ENCODE data around the gene SNUPN.

DNA sequence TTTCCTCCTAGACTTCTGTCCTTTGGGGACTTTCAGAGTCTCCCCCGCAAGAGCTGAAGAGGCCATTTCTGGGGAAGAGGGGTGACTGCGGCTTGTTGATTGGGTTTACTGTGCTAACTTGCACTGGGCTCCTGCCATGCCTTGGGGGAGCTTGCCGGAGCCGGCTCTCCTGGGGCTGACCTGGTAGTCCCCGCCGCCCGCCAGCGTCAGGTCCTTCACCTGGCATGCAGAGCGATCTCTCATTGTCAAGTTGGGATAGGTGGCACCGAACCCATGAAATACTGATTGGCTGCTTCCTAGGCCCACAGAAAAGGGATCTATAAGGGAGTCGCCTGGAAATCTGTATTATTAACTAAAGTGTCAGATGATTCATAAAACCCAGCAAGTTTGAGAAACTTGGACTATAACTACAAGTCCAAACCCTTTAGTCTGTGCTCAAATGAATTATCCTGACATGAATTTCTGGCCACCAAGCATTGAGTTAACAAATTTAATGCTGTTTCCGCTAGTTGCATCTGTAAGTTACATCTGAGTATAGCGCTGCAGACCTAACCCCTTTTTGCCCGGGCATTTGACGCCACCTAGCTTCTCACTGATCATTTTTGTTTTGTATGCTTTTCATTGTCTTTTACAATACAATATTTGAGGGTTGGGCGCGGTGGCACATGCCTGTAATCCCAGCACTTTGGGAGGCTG, 15.1 kb upstream of the SNUPN start:
- TF ChIP-seq POLR2A (IDR thresholded peaks at IDR 0.05): no peak
- TF ChIP-seq CTCF (IDR thresholded peaks at IDR 0.05): peak in 3 of 6 experiments; percentile 15 to 42 (median 40)
